GM15510 (cell line): ENCODE results near the gene CDC27.

Experiments used
- POLR2A ChIP-seq: IDR thresholded peaks from 3 replicates; pipeline ENCODE4 v1.6.1; 2011; ENCODE audit warnings: borderline replicate concordance; ENCODE audit not compliant: insufficient read length; ENCODE audit errors: extremely low read depth

The CDC27 gene

DNA sequence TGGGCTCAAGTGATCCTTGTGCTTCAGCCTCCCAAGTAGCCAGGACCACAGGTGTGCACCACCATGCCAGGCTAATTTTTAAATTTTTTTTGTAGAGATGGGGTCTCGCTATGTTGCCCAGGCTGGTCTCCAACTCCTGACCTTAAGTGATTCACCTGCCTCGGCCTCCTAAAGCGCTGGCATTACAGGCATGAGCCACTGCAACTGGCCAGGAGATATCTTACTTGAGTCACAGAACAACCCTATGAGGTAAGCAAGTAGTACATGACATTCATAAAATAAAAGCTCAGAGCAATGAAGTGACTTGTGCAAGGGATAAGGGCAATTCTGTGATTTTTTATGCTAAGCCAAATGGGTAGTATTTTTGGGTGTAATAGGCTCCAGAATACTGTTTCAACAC lies 57.3 kb downstream of the CDC27 start:
- TF ChIP-seq POLR2A = no peak

DNA sequence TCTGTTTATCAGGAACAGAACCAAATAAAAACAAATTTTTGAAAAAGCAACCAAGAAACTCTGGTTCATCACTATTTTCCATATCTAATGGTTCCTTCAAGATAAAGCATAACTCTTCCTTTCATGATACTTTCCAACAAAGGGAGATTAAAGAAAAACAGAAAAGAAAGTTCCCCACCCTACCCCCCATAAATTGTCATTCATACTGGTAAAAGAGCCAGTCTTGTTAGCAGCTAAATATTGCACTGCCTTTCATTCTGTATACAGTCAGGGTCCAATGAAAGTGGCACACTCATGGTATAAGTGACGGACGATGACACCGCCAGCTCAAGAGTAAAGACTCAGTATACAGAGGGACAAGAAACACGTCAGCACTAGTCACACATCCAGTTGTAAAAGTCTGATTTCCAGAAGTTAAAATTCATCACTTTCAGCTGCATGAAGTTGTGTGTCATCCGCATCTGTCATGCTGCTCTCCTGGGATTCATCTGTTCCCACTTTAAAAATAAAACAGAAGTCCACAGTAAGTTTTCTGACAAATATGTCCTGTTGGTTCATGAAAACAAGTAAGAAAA lies 68.5 kb downstream of the CDC27 start:
- TF ChIP-seq POLR2A = no peak

DNA sequence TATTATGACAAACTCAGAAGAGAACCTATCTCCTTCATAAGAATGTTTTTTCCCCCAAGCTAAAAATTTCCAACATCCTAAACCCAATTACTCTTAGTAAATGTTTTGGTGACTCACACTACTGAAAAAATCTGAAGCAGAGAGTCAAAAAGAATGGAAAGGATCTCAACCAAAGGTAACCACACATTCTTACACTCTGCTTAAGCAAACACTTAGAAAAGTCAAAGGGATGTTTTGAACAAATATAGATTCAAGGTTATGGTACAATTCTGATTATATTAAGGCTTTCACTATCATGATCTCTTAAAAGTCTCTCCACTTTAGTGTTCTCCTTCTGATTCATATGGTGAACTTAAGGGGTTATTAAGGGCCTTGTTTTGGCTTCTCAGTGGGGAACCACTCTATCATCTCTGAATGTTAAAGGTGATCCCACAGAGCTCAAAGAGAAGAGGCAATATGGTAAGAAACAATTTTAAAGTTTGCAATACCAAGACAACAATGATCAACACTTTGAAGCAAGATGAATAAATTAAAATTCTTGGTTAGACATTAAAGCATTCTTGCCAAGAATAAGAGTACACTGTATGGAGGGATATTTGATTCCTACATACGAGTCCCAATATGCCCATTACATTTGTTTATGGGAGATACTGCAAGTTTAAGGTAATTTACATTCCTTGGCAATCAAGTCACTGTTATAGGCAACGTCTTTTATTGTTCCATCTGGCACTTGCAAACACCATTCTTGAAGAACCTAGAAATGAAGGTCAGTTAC lies 69.2 kb downstream of the CDC27 start:
- no peak for TF ChIP-seq POLR2A

DNA sequence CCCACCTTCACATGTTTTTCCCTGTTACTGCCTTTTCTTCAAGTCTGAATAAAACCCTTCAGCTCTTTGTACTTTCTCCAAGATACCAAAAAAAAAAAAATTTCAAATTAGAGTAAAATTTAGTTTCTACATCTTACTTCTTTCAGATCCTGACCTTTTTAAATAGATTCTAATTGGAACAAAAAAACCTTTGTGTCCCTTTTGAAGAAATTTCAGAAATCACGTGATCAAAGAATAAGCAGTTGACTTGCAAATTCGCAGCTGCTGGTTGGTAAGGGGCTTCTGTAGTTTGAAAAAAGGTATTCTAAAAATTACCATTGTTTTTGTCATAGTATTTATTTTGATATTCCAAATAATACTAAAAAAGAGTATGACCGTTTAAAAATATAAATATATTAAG lies 71.7 kb downstream of the CDC27 start:
- TF ChIP-seq POLR2A = no peak

DNA sequence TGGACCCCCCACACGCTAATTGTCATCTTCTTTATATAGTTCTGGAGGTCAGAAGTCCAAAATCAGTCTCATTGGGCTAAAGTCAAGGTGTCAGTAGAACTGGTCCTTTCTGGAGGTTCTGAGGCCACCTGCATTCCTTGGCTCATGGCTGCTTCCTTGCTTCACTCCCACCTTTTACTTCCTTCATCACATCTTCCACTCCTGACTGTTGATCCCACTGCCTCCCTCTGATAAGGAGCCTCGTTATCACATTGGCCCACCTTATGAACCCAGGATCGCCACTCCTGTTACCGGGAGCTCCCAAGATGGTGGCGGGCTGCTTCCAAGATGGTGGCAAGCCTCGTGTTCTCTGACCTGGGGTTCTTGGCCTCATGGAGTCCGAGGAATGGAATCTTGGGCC lies 83.0 kb downstream of the CDC27 start:
- no peak for TF ChIP-seq POLR2A

DNA sequence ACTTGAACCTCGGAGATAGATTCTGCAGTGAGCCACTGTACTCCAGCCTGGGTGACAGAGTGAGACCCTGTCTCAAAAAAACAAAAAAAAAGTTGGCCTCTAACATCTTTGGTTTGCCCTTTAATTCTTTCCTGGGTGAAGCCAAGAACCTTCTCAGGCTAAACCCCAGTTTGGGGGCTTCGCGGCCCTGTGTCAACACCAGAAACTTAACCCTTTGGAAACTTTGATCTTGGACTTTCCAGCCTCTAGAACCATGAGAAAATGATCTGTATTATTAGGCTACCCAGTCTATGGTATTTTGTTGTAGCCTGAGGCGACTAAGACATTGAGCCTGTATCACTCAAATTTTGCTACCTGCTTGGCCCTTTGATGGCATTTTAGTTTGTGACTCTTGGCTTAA lies 86.2 kb downstream of the CDC27 start:
- no peak for TF ChIP-seq POLR2A

DNA sequence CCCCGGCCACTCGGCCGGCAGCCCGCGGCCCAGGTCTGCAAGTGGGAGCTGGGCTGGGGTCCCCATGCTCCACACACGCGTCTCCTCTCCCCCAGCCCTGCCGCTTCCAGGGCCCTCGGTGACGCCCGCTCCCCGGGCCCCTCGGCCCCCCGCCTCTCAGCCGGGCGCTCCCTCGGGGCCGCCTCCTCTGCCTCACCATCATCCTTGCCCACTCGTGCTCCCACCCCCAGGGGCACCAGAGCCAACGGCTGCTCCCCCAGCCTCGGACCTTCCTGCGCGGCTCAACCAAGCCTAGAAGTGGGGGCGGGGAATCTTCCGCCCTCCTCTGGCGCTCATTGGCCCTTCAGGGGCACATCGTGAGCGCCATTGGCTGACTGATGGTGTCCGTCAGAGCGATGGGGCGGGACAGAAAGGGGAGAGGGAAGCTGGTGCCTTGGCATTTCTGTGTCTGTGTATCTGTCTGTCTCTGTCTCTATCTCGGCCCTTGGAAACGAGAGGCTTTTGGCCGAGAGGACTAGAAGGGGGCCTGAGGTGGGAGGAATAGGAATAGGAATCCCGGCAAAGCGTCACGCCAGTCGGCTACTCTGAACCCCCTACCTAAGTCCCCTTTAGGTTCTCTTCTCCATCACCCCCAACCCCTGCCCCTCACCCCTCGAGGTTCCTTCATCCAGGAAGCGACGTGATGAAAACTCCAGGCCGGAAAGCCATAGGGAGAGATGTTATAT lies 88.9 kb downstream of the CDC27 start:
- TF ChIP-seq POLR2A = peak; percentile 79

DNA sequence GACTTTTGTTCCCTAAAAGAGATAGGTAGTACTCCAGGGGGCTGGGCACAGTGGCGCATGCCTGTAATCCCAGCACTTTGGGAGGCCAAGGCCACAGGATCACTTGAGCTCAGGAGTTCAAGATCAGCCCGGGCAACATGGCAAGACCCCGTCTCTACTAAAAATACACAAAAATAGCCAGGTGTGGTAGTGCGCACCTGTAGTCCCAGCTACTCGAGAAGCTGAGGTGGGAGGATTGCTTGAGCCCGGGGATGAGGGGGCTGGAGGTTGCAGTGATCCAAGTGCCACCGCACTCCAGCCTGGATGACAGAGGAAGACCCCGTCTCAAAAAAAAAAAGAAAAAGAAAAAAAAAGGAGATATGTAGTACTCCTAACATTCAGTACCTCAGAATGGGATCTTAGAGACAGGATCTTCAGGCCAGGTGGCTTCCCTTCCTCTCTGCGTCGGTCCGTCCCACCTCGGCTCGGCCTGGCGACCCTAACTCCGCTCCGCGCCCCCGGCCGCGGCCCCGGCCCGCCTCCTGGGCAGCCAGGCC lies 89.6 kb downstream of the CDC27 start:
- TF ChIP-seq POLR2A = no peak

DNA sequence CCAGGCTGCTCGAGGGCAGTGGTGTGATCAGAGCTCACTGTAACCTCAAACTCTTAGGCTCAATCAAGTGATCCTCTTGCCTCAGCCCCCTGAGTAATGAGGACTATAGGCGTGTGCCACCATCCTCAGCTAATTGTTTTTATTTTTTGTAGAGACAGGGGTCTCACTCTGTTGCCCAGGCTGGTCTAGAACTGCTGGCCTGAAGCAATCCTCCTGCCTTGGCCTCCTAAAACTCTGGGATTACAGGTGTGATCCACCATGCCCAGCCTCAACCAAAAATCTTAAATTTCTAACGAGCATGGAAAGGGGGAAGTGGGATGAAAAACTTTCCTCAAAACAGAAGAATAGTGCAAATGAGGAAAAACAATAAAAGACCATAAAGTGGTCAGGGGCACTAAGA lies 92.8 kb downstream of the CDC27 start:
- TF ChIP-seq POLR2A = no peak

DNA sequence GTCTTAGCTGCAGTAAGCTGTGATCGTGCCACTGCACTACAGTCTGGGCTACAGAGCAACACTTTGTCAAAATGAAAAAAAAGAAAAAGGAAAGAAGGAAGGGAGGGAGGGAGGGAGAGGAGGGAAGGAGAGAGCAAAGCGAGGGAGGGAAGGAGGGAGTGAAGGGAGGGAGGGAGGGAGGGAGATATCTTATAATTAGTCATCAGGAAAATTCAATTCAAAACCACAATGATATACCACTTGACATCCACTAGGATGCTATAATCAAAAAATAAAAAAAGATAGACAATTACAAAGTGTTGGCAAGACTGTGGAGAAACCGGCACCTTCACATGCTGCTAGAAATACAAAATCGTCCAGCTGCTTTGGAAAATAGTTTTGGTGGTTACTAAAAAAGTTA lies 93.8 kb downstream of the CDC27 start:
- no peak for TF ChIP-seq POLR2A

DNA sequence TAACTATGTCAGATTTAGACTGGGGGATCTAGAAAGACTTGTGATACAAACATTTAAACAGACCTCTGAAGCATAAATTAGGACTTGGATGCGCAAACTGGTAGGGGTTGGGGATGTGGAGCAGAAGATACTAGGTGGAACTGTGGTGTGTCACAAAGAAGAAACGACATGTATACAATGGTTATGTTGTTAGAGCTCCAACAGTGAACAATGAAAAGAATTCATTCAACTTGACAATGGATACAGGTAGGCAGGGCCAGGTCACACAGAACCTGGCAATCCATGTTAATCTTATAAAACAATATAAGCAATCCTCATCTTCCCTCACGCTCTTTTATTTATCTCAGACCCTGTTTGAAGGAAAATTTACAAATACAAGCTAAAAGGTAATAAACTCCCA lies 102.0 kb downstream of the CDC27 start:
- TF ChIP-seq POLR2A = no peak

DNA sequence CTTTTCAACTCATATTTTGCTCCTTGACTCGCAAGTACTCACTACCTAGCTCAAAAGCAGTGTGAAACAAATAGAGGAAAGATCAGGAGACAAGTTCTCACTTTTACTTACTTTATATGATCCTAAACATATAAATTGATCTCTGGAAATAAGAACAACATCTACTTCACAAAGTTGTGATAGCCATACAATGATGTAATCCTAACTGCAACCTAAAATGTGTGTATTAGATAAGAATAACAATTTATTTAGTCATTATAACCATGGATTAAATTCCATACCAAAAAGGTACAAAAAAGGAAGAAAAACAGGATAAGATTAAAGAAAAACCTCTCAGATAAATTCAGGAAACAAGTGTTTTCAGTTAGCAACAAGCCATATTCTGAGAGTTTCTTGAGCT lies 103.4 kb downstream of the CDC27 start:
- TF ChIP-seq POLR2A = no peak

DNA sequence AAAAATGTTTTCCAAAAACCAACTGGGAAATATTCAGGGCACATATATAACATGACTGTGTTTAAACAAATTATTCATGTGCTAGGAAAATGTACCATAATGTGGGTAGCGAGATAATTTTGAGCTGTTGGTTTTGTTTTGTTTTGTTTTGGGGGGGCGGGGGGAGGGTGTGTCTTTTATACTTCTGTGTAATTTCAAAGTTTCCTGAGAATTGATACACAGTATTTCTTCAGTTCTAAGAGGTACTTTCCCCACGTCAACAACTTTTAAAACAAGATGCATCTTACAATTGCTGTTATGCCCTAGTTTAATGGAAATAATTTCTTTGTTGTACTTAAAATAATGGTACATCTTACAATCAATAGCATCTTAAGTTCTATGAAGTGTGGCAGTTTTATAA lies 110.3 kb downstream of the CDC27 start:
- TF ChIP-seq POLR2A = no peak

DNA sequence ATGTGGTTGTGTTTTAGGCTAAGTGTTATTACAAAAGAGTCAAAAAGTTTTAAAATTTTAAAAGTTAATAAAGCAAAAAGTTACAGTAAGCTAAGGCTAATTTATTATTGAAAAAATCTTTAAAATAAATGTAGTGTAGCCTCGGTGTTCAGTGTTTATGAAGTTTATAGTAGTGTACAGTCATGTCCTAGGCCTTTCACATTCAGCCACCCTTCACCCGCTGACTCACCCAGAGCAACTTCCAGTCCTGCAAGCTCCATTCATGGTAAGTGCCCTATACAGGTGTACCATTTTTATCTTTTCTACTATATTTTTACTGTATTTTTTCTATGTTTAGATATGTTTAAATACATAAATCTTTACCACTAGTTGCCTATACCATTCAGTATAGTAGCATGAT lies 111.5 kb downstream of the CDC27 start:
- no peak for TF ChIP-seq POLR2A

DNA sequence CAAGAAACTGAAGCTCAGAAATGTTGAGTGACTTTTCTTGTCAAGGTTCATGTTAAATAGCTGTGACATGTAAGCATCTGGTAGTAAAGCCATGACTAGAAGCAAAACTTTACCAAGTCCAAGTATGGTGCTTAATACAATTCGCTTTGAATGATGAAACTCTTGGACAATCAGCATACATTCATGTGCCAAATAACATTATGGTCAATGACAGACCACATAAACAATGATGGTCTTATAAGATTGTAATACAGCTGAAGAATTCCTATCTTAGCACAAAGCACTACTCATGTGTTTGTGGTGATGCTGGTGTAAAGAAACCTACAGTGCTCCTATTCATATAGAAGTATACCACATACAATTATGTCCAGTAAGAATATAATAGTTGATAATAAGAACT lies 112.9 kb downstream of the CDC27 start:
- TF ChIP-seq POLR2A = no peak

DNA sequence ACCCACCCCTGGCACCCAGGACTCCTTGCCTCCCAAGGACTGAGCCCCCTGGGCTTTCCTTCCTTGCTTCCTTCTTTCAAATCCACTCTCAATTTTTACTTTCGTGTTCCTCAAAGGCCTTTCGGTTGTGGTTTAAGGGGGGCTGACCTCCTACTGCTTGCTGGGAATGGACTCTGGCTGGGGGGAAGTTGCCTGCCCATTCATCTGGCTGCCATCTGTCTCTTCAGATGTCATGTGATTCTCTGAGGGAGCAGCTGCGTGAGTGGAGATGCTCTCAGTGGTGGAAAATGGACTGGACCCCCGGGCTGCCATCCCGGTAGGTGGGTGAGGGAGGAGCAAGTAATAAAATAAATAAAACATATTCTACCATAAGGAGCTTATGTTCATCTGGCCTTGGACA lies 116.2 kb downstream of the CDC27 start:
- TF ChIP-seq POLR2A = no peak
